ENCODE measurements around the gene WRAP53.

Gene WRAP53

DNA sequence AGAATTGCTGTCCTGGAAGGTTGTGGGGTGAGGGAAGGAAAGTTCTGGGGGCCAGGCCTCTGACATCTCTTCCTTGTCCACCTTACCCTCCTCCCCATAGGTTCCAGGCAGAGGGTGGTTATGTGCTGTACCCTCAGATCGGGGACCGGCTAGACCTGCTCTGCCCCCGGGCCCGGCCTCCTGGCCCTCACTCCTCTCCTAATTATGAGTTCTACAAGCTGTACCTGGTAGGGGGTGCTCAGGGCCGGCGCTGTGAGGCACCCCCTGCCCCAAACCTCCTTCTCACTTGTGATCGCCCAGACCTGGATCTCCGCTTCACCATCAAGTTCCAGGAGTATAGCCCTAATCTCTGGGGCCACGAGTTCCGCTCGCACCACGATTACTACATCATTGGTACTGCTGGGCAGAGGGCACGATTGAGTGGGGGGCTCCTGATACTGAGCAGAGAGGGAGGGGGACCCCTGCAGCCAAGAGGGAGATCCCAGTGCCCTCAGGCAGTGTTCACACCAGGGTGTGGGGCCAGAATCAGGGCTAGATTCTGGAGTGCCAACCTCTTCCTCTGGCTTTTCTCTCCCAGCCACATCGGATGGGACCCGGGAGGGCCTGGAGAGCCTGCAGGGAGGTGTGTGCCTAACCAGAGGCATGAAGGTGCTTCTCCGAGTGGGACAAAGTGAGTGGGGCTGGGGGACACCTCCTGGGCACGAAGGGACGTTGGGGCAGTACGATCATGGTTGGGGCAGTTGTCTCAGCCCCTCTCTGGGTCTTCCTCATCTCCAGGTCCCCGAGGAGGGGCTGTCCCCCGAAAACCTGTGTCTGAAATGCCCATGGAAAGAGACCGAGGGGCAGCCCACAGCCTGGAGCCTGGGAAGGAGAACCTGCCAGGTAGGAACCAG lies 19.8 kb downstream of the WRAP53 start:
- TF ChIP-seq EP300 (IDR thresholded peaks at IDR 0.05; ENCODE audit: borderline replicate concordance) (no peak), ZBTB7A (IDR thresholded peaks at IDR 0.05; ENCODE audit: low read depth) (no peak), CREB1 (IDR thresholded peaks at IDR 0.05; ENCODE audit: low read depth) (no peak), TAF1 (IDR thresholded peaks at IDR 0.05; ENCODE audit: low read depth) (no peak), FOXM1 (IDR thresholded peaks at IDR 0.05; ENCODE audit: borderline replicate concordance, low read depth) (no peak), CEBPB (IDR thresholded peaks at IDR 0.05) (no peak), YY1 (IDR thresholded peaks at IDR 0.05; ENCODE audit: low read depth) (no peak), TEAD4 (IDR thresholded peaks at IDR 0.05) (no peak), NFIC (IDR thresholded peaks at IDR 0.05) (no peak), RAD21 (IDR thresholded peaks at IDR 0.05; ENCODE audit: low read depth) (no peak), REST (IDR thresholded peaks at IDR 0.05; ENCODE audit: low read depth) (no peak)
- TF ChIP-seq, protein P1, sequence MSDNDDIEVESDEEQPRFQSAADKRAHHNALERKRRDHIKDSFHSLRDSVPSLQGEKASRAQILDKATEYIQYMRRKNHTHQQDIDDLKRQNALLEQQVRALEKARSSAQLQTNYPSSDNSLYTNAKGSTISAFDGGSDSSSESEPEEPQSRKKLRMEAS (IDR thresholded peaks at IDR 0.05): no peak

DNA sequence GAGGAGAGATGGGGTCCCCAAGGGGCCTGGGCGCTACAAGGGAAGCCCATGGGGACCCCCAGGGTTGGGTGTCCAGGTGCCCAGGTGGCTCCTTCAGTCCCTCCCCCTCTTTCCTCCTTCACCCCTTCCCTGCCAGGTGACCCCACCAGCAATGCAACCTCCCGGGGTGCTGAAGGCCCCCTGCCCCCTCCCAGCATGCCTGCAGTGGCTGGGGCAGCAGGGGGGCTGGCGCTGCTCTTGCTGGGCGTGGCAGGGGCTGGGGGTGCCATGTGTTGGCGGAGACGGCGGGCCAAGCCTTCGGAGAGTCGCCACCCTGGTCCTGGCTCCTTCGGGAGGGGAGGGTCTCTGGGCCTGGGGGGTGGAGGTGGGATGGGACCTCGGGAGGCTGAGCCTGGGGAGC lies 20.8 kb downstream of the WRAP53 start:
- TF ChIP-seq EGR1 (IDR thresholded peaks at IDR 0.05) (no peak), CEBPB (IDR thresholded peaks at IDR 0.05) (no peak), TEAD4 (IDR thresholded peaks at IDR 0.05) (no peak), TCF12 (IDR thresholded peaks at IDR 0.05; ENCODE audit: low read depth) (no peak), EP300 (IDR thresholded peaks at IDR 0.05; ENCODE audit: borderline replicate concordance) (no peak), FOXM1 (IDR thresholded peaks at IDR 0.05; ENCODE audit: borderline replicate concordance, low read depth) (no peak), CREB1 (IDR thresholded peaks at IDR 0.05; ENCODE audit: low read depth) (no peak)

DNA sequence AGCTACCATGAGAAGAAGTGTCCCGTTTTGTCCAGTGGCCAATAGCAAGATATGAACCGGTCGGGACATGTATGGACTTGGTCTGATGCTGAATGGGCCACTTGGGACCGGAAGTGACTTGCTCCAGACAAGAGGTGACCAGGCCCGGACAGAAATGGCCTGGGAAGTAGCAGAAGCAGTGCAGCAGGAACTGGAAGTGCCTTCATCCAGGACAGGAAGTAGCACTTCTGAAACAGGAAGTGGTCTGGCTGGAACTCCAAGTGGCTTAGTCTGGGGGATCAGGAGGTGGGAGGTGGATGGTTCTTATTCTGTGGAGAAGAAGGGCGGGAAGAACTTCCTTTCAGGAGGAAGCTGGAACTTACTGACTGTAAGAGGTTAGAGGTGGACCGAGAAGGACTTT lies 22.0 kb downstream of the WRAP53 start:
- no peak for TF ChIP-seq REST (IDR thresholded peaks at IDR 0.05; ENCODE audit: low read depth)
- no peak for TF ChIP-seq ZBTB7A (IDR thresholded peaks at IDR 0.05; ENCODE audit: low read depth)
- no peak for TF ChIP-seq RAD21 (IDR thresholded peaks at IDR 0.05; ENCODE audit: low read depth)
- no peak for TF ChIP-seq EGR1 (IDR thresholded peaks at IDR 0.05)
- no peak for TF ChIP-seq CEBPB (IDR thresholded peaks at IDR 0.05)
- TF ChIP-seq, protein P1 (IDR thresholded peaks at IDR 0.05): no peak
- no peak for TF ChIP-seq YY1 (IDR thresholded peaks at IDR 0.05; ENCODE audit: low read depth)
- no peak for TF ChIP-seq EP300 (IDR thresholded peaks at IDR 0.05; ENCODE audit: borderline replicate concordance)
- TF ChIP-seq CREB1 (IDR thresholded peaks at IDR 0.05; ENCODE audit: low read depth): no peak
- TF ChIP-seq TCF12 (IDR thresholded peaks at IDR 0.05; ENCODE audit: low read depth): no peak
- no peak for TF ChIP-seq FOXM1 (IDR thresholded peaks at IDR 0.05; ENCODE audit: borderline replicate concordance, low read depth)
- TF ChIP-seq, protein P2, sequence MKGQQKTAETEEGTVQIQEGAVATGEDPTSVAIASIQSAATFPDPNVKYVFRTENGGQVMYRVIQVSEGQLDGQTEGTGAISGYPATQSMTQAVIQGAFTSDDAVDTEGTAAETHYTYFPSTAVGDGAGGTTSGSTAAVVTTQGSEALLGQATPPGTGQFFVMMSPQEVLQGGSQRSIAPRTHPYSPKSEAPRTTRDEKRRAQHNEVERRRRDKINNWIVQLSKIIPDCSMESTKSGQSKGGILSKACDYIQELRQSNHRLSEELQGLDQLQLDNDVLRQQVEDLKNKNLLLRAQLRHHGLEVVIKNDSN (IDR thresholded peaks at IDR 0.05): no peak

- TF ChIP-seq, protein P1 (IDR thresholded peaks at IDR 0.05): no peak
- TF ChIP-seq REST (IDR thresholded peaks at IDR 0.05; ENCODE audit: low read depth) (no peak), YY1 (IDR thresholded peaks at IDR 0.05; ENCODE audit: low read depth) (no peak), RAD21 (IDR thresholded peaks at IDR 0.05; ENCODE audit: low read depth) (no peak), CREB1 (IDR thresholded peaks at IDR 0.05; ENCODE audit: low read depth) (no peak), EP300 (IDR thresholded peaks at IDR 0.05; ENCODE audit: borderline replicate concordance) (no peak), ZBTB7A (IDR thresholded peaks at IDR 0.05; ENCODE audit: low read depth) (no peak), NFIC (IDR thresholded peaks at IDR 0.05) (no peak), TEAD4 (IDR thresholded peaks at IDR 0.05) (no peak), FOXM1 (IDR thresholded peaks at IDR 0.05; ENCODE audit: borderline replicate concordance, low read depth) (no peak), TCF12 (IDR thresholded peaks at IDR 0.05; ENCODE audit: low read depth) (no peak), TAF1 (IDR thresholded peaks at IDR 0.05; ENCODE audit: low read depth) (no peak), EGR1 (IDR thresholded peaks at IDR 0.05) (no peak), CEBPB (IDR thresholded peaks at IDR 0.05) (no peak)
- TF ChIP-seq, protein P2 (IDR thresholded peaks at IDR 0.05): no peak
Measured at GRCh38 chr17:7711051-7711755, 22.9 kb downstream of the WRAP53 start.

Data from Ishikawa (cell line).